SKM-1 (cell line): ENCODE measurements around the gene KIAA1549.

Experiments used
- DNase-seq: peaks from one replicate; lab custom pipeline; 2025; ENCODE audit not compliant: unreplicated experiment; lab: John Stamatoyannopoulos, UW

The KIAA1549 gene

DNA sequence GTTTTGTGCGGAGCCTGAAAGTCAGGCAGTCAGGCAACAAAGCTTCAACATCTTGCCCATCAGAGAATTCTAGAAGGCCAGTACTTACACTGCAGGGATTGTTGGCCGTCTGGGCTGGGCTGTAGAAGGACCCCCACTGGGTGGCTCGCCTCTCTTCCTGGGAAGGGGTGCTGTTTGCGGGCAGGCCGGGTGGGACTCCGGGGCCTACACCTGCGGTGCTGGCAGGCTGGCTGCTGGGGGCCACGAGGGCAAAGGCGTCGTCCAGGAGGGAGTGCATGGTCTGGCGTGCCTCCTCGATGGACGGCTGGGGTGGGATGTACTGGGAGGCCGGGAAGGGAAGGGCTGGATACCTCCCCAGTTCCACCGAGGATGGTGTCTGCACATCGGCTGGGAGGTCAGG lies 120.1 kb downstream of the KIAA1549 start:
- DNase-seq, result no peak

DNA sequence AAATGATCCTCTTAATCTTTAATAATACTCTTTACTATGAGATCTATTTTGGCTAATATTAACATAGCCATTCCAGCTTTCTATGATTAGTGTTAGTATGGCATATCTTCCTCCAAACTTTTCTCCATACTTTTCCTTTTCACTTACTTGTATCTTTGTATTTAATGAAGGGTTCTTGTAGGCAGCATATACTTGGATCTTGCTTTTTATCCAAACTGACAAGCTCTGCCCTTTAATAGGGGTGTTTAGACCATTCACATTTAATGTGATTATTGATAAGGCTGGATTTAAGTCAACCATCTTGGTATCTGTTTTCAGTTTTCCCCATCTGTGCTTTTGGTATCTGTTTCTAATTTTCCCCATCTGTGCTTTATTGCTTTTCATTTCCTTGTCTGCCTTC lies 123.5 kb downstream of the KIAA1549 start:
- DNase-seq, result no peak

DNA sequence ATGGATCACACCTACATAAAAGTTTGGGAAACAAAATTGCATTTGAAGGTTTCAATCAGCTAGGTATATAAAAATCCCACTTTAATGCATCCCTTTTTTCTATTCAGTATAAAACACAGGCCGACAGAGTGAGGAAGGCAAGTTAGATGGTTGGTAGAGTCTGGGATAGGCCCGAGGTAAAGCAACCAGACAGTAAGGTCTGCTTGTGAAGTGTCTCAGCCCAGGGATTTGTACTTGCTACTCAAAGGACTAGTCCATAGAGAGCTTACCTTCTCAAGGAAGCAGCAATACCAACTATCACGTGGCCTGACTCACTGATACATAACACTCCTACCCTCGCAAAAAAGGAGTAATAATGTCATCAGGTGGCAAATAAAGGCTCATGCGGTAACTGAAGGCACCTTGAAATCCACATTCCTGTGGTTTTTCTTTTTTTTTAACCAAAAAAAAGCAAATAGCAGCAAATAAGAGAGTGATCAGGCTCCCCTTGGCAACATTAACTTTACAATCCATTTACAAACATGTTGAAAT lies 127.0 kb downstream of the KIAA1549 start:
- DNase-seq, result no peak

DNA sequence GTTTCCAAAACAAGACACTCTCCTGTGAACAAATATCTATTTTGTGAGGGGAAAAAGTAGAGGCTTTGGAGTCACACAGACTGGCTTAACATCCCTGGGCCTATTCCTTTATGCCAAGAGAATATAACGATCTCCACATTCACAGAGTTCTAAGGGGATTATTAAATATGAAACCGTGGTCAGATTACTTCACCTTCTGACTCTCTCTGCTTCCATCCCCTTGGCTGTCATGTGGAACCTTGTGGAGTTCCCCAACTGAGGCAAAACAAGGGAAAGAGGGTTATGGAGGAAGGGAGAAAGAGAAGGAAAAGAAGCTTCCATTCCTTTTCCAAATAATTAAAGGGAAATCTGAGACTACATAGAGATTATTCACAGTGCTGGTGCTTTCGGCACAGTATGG lies 127.7 kb downstream of the KIAA1549 start:
- DNase-seq, result no peak

DNA sequence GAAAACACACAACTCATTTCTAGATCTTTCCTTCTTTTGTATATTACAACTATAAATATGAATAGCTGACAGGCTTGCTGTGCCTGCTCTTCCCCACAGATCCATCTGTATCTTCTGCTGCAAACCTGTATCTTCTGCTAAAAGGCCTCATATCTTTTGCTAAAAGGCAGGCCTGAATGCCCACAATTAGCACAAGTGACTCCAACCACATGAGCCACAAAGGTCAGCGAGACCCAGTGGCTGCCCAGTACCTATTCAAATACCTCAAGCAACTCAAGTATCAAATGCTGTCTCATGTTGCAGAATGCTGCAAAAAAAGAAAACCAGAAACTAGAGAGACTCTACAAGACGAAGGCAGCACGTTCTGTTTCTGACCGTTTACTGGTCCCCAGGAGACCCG lies 128.7 kb downstream of the KIAA1549 start:
- no peak for DNase-seq

DNA sequence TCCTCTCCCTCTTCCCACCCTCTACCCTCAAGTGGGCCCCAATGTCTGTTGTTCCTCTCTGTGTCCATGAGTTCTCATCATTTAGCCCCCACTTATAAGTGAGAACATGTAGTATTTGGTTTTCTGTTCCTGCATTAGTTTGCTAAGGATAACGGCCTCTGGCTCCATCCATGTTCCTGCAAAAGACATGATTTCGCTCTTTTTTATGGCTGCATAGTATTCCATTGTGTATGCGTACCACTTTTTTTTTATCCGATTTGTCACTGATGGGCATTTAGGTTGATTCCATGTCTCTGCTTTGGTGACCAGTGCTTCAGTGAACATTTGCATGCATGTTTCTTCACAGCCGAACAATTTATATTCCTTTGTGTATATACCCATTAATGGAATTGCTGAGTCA lies 131.5 kb downstream of the KIAA1549 start:
- no peak for DNase-seq

DNA sequence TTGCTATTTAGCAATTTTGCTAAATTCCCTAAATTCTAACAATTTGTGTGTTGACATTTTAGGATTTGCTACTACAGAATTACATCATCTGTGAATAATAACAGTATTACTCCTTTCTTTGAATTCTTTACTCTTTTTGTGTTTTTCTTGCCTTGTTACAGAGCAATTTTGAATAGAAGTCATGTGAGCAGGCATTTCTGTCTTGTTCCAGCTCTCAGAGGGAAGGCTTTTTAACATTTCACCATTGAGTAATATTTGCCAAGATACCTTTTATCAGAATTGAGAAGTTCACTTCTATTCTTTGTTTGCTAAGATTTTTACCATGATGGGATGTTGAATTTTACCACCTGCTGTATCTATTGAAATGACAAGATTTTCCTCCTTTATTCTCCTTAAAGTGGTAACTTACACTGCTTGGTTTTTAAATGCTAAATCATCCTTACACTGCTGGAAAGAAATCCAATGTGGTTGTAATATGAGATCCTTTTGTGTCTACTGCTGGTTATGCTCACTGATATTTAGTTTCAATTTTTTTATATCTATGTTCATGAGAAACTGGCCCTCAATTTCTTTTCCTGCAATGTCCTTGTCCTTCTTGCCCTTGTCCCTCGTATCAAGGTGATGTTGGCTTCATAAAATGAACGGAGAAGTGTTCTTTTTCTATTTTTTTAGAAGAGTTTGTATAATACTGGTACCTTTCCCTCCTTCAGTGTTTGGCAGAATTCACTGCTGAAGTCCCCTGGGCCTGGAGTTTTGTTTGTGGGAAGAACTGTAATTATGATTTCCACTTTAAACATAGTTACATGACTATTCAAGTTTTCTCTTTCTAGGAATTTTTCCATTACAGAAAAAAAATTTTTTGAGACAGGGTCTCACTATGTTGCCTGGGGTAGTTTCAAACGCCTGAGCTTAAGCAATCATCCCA lies 132.9 kb downstream of the KIAA1549 start:
- DNase-seq, result no peak

DNA sequence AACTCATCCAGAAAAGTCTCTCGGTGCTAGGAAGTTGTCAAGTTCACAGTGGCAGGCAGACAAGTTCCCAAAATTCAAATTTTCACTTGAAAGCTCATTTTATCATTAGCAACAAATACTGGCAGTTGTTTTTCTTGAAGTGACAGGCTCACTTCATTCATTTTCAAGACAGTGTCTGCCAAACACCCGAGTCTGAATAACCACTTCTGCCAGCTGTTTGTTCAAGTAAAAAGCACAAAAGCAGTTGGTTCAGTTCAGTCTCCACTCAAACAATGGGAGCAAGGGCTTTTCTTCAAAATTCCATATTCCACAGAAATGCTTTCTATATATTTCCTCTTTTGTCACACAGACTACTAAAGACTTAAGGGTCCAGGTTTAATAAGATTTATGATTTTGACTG lies 135.5 kb downstream of the KIAA1549 start:
- no peak for DNase-seq

DNA sequence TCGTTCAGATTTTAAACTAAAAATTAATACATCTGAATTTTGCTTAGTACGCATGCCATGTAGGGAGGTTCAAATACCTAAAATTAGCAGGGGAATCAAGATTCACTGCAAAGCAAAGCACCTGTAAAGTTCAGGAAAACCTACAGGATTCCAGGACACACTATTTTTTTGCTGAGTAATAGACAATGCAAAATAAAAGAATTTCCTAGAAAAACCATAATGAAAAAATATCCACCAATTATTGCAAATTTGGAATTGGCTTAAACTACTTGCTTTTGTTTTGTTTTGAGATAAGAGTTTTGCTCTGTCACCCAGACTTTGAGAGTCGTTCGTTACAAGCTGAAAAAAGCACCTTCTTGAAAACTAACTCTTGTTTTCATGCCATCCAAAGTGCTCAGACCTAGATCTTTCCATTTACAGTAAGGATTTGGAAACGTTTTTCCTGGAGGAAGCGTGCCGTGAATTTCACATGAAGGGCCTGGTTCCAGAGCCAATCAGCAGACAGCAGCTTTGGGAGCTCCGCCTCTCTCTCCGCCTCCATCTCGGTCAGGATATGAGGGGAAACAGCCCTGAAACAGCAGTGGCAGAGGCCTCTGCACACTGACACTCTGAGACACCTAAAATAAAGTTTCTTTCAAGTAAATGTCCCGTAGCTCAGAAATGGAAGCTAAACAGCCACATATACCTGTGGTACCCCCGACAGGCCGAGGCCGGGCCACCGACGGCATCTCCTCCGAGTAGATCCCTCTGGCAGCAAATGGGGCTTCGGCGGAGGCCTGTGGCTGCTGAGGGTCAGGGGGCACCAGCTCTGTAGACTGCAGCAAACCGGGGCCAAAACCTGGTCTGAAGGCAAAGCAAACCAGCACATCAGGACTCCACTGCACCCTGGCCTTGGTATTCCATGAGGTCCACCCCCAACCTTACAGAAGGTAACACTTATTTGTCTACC lies 137.3 kb downstream of the KIAA1549 start:
- DNase-seq, result no peak

DNA sequence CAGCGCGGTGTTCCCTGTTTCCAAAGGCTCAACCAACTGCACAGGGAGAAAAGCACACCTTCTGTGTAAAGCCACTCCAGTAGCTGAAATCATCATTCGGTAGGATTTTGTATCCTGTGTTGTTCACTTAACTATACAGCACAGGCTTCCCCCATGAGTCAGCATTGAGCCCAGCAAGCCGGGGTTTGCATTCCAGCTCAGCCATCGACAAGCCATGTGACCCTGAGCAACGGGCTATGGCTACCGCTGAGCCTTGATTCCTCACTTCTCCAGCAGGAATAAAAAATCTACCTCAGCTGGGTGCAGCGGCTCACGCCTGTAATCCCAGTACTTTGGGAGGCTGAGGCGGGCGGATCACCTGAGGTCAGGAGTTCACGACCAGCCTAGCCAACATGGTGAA lies 139.1 kb downstream of the KIAA1549 start:
- no peak for DNase-seq

DNA sequence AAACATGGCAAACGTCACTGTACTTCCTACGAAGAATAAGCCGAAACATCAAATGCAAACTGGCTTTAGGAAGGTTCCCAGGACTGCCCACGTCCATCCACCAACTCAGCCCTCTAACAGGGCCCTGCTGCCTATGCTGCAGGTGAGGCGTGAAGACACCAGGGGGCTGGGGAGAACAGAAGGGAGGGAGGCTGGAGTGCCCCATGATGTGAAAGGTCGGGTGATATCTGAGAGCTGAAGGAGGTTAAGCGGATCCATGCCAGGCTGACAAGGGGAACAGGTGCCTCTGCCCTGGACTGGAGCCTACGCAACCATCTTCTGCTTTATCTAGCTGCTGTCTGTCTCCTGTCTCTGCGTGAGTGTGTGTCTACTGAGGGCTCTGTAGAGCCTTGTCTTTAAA lies 143.0 kb downstream of the KIAA1549 start:
- no peak for DNase-seq

DNA sequence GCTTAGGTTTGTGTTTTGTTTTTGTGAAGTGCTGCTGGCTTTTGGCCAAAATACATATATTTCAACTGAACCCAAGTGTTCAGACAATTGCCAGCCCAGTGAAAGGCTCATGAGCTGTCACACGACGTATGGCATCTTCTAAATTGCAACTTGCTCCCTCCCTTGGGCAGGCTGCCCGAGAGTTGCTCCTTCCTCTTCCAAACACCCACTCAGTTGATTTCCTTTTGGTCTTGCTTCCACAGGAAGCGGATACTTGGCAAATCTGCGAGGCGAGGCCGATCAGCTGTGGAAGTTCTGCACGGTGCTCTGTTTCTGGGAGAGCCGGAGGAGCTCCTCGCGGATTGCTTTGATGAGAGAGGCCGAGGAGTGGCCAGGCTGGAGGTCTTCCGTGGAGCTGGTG lies 143.6 kb downstream of the KIAA1549 start:
- no peak for DNase-seq

DNA sequence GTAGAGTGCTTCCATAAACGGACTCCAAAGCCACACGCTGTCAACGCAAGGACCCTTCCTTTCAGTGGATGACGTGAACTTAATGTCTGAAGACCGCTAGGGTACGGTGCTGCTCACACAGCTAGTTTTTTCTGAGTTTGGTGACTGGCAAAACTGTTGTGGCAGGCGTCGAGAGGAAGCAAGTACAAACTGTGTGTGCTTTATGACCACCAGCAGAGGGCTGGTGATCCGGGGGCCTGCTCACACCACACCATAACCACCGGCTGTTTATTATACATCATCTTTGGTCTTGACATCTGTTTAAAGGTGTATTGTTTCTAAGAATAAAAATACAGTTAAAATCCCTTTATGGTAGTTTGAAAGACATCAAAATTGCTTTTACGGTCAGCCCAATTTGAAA lies 146.1 kb downstream of the KIAA1549 start:
- no peak for DNase-seq

DNA sequence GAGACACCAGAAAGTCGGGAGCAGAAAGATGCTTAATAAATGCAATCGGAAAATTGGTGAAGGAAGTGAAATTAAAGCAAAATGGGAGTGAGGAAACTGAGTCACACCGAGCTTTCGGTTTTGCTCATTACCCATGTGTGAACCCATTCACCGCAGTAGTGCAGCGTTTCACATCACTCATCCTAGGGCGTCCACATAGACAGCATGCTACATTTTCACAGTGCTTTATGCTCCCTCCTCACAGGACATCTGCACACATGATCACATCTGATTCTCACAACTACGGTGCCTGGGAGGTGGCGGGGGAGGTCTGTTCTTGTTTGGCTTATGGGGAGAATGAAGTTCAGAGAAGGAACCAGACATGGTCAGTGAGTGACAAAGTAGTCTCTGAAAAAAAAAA lies 146.6 kb downstream of the KIAA1549 start:
- no peak for DNase-seq

DNA sequence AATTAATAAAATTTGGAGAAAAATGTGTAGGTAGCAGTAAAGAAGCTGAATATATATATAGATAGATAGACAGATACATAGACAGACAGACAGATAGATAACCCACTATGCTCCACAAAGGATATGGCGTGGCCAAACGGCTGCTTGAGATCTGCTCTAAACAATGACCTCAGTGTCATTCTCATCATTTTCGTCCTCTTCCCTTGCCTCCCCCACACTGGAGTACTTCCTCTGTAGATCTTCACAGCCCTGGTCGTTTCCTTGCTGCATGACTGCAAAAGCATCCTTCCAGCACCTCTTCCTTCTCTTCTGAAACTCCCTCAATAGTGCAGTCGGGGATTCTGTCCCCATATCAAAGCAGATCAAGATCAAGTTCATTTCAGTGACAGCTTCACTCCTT lies 147.6 kb downstream of the KIAA1549 start:
- DNase-seq, result no peak

DNA sequence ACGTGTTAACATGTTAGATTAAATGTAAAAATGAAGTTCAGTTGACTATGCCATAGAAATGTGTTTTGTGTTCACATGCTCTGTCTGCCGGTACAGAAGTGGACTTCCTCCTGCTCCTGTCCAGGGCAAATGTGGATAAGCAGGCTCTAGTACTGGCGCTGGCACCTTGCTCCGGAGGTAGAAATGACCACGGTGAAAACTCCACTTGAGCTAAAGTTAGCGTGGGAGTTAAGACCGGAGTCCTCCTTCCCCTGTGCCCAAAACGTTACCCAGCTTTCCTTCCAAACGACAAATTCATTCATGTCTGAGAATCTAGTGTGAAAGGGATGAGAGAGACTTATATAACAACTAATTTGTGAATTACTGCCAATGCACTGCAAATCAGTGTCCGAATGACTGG lies 148.2 kb downstream of the KIAA1549 start:
- DNase-seq, result no peak

DNA sequence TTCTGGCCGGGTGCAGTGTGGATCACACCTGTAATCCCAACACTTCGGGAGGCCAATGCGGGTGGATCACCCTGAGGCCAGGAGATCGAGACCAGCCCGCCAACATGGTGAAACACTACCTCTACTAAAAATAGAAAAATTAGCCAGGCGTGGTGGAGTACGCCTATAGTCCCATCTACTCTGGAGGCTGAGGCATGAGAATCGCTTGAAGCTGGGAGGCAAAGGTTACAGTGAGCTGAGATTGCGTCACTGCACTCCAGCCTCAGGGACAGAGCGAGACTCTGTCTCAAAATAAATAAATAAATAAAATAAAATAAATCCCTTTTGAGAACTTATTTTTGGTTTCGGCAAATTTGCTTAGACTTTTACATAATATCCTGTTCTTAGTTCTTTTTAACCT lies 151.9 kb downstream of the KIAA1549 start:
- no peak for DNase-seq

DNA sequence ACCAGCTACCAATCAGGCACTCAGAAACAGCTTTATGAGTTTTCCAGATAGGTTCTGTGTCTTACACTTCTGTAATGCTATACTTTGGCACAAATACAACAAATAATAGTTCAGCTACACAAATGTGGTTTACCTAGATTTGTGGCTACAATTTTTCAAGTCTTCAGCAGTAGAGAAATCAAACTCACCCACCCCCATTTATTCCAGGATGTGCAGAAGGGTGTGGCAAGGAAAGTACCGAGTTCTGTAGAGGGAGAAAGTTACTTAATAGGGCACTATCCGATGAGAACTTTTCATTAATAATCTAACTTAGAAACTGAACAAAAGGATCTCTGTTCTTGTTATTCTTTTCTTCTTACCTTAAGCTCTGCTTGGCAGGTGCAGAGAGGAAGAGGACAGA lies 152.9 kb downstream of the KIAA1549 start:
- no peak for DNase-seq

DNA sequence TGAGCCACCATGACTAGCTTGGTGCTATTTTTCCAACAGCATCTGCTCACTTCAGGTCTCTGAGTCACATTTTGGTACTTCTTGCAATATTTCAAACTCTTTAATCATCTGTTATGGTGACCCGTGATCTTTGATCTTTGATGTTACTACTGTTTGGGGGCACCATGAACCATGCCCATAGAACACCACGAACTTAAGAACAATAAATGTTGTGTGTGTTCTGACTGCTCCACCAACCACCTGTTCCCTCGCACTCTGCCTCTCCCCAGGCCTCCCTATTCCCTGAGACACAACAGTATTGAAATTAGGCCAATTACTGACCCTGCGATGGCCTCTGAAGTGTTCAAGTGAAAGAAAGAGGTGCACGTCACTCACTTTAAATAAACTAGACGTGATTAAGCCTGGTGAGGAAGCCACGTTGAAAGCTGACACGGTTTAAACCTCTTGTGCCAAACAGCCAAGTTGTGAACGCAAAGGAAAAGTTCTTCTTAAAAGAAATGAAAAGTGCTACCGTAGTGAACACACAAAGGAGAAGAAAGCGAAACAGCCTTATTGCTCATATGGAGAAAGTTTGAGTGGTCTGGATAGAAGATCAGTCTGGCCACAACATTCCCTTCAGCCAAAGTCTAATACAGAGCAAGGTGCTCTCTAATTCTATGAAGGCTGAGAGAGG lies 156.0 kb downstream of the KIAA1549 start:
- no peak for DNase-seq

DNA sequence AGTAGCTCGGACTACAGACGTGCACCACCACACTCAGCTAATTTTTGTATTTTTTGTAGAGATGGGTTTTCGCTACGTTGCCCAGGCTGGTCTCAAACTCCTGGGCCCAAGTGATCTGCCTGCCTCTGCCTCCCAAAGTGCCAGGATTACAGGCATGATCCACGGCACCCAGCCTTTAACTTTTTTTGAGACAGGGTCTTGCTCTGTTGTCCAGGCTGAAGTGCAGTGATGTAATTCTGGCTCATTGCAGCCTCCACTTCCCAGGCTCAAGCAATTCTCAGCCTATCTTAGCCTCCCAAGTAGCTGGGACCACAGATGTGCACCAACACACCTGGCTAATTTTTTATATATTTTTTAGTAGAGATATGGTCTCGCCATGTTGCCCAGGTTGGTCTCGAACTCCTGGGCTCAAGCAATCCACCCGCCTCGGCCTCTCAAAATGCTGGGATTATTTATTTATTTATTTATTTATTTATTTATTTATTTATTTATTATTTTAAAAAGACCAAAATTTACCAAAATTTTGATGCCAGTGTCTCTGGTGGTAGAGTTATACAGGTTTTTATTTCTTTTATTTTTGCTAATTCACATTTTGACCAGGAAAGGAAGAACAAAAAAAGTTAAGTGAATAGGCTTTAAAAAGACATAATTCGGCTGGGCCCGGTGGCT lies 158.2 kb downstream of the KIAA1549 start:
- DNase-seq, result no peak

DNA sequence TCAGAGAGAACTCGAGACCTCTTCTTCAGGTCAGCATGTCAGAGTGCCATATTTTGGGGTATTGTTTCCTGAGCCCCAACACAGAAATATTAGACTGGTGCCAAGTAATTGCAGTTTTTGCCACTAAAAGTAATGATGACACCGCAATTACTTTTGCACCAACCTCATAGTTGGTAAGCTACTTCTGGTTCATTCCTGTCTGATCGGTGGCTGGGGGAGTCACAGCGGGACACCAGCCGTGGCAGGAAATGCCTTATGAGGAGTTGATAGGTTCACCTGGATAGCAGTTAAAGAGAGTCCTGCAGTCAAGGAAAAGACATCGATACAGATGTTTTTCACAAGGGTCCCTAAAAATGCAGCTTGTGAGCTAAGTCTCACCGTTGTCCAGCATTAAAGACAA lies 159.3 kb downstream of the KIAA1549 start:
- no peak for DNase-seq
